D721Med (cell line): Measurements from ENCODE around the gene ASB11.

Source experiments
- DNase-seq: peaks from one replicate; pipeline ENCODE4 v3.0.0; 2011; ENCODE audit warnings: low spot score; ENCODE audit not compliant: insufficient read length
- FAIRE-seq: peaks from 2 replicates; lab custom pipeline; 2011; peaks lifted over from hg19 to GRCh38; lab: Jason Lieb, UNC
- CTCF ChIP-seq: IDR thresholded peaks from 2 replicates; pipeline ENCODE4 v1.5.1; 2012; ENCODE audit warnings: mild to moderate bottlenecking, control low read depth; ENCODE audit not compliant: insufficient read depth; ENCODE audit errors: missing control alignments

Gene ASB11

GRCh38 chrX:15269120-15269519 lies 46.3 kb downstream of the ASB11 start:
- no peak for TF ChIP-seq CTCF
- FAIRE-seq (no peak), DNase-seq (no peak)

GRCh38 chrX:15254852-15255251 lies 60.6 kb downstream of the ASB11 start:
- TF ChIP-seq CTCF = no peak
- no peak for FAIRE-seq

DNA sequence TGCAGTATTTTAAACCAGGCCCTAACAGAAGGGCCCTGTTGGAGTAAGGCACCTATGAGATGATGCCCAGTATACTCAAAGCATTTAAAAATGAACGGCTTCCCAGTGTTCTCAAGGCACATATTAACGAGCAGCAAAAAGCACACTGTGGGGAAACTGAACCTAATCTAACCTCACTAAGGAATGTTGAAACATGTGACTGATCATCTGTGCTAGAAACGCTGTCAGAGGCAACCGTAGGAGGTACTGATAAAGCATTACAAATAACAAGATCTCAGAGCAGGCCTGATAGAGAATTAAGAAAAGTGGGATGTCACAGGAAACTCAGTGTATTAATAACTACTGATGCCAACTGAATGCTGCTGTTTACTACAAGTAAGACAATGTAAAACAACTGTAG lies 69.5 kb downstream of the ASB11 start:
- TF ChIP-seq CTCF = no peak
- no peak for FAIRE-seq
- no peak for DNase-seq

More at GRCh38 chrX:15254852-15255251, 60.6 kb downstream of the ASB11 start:
- no peak for DNase-seq

DNA sequence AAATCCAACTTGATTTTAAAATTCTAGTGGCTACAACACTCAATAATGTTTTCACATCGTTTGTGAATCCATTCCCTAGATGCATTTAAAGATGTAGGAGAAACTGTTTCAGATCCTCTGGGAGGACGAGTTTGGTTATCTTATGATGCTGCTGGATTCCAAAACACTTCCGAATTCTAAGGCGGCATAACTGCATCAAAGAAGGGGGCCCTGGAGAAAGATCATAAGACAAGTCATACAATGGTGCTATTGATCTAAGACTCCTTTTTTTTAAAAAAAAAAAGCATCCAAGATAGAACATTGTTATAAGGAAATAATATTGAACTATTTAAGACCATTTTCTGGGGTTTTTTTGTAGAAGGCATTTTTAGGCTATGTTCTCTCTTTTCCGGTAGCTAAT lies 71.0 kb downstream of the ASB11 start:
- FAIRE-seq = no peak
- DNase-seq = no peak
- TF ChIP-seq CTCF = no peak

DNA sequence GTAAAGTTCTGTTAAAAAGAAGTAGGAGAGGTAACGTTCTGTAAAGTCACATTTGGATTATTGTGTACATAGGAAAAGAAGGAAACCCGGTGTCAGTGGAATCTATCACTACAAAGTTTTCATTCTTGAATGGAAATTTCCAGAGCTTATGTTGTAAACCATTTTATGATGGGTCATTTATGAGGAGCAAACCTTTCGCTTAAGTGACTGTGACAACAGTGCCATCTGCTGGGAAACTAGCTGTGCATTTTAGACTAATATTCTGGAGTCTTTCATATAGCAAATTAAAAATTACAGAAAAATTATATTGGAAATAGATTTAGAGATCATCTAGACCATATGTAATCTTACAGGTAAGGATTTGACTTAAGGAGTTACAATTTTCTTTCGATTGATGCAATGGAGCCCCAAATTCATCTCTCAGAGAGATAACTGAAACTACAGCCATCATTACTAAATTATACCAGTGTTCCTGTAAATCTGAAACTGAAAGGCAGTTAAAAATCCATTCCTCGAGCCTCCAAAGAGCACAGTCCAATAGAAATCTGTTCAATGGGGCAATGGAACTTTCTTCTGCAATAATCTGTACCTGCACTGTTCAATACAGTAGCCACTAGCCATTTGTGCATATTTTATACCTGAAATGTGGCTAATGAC lies 72.4 kb downstream of the ASB11 start:
- DNase-seq = no peak
- TF ChIP-seq CTCF = peak; percentile 51
- peak; percentile 61 for FAIRE-seq

- FAIRE-seq = no peak
- TF ChIP-seq CTCF = no peak
- no peak for DNase-seq
Observed at GRCh38 chrX:15241301-15241700, 74.1 kb downstream of the ASB11 start.

- no peak for TF ChIP-seq CTCF
- no peak for FAIRE-seq
- DNase-seq = no peak
Observed at GRCh38 chrX:15240414-15240813, 75.0 kb downstream of the ASB11 start.
